ENCODE data around the gene HSDL2.

- TF ChIP-seq CTCF (IDR thresholded peaks at IDR 0.05; ENCODE audit: insufficient read depth, low read depth, low read length): no peak
- no peak for TF ChIP-seq EZH2 (IDR thresholded peaks at IDR 0.05; ENCODE audit: insufficient read depth, low read length)
Measured at GRCh38 chr9:112495614-112496013, 115.7 kb downstream of the HSDL2 start.
